ENCODE measurements around the gene IFT20. TPM values are rescaled to one million over a fixed set of nuclear protein-coding genes. Genes with fewer than 3 reads are reported as not detected.

IFT20 gene
- polyA plus RNA-seq, 2 of the 4 experiments (the other 2 are of a cell fraction) = 56.8 to 72.1 TPM

- no peak for ATAC-seq
- WGBS (ENCODE audit: missing lambda C conversion rate) = 45% methylated on average over 1 of the region's 1 CpG
- H3K4me2 ChIP-seq = no peak overlapping the region; the same call in 2 of the 3 replicates
- POLR2A ChIA-PET = interaction anchor here (2.0 kb wide), 1 partner anchor 24 kb away, joined by 6 read pairs; the partner anchor contains the start of gene POLDIP2
- TF ChIP-seq ZNF302 (CRISPR knock-in tag; IDR thresholded peaks at IDR 0.05) = no peak
- no peak for TF ChIP-seq TFCP2L1 (CRISPR knock-in tag; IDR thresholded peaks at IDR 0.05)
- TF ChIP-seq POLR2A (IDR thresholded peaks at IDR 0.05; ENCODE audit: low read length) = no peak
- TF ChIP-seq FOSL2 (IDR thresholded peaks at IDR 0.05) = no peak
- TF ChIP-seq FOSL2 (CRISPR knock-in tag; IDR thresholded peaks at IDR 0.05) = no peak
- TF ChIP-seq SMC3 (IDR thresholded peaks at IDR 0.05) = no peak
- no peak for TF ChIP-seq MAZ (IDR thresholded peaks at IDR 0.05; ENCODE audit: borderline replicate concordance, low read depth, low read length)
- no peak for TF ChIP-seq HEYL (CRISPR knock-in tag; IDR thresholded peaks at IDR 0.05)
- no peaks in the 10 kb centered on the region for H3K9me3 ChIP-seq
- H3K4me1 ChIP-seq = peaks cover 26% of the 10 kb centered on the region
- no peak overlapping the region for H3K4me3 ChIP-seq
- no peak for FAIRE-seq
- H3K27ac ChIP-seq = no peak overlapping the region
- CTCF ChIA-PET = interaction anchor here (0.7 to 7.0 kb wide), 7 partner anchors 13 to 144 kb away, joined by 3 to 39 read pairs (median 4); partner anchors contain the start of gene TMEM97
- DNase-seq (ENCODE audit: low read depth in 1 of 2, low spot score in 1 of 2) = no peak
These were observed 2.1 kb downstream of the IFT20 start for GRCh38 chr17:28333083-28333746.

GRCh38 chr17:28331891-28332420 lies 3.3 kb downstream of the IFT20 start:
- H3K4me2 ChIP-seq = no peak overlapping the region
- no peak for TF ChIP-seq USF2 (IDR thresholded peaks at IDR 0.05)
- no peak for TF ChIP-seq MAZ (IDR thresholded peaks at IDR 0.05; ENCODE audit: borderline replicate concordance, low read depth, low read length)
- TF ChIP-seq TP53 (CRISPR knock-in tag; IDR thresholded peaks at IDR 0.05) = no peak
- no peak for TF ChIP-seq HOXB5 (CRISPR knock-in tag; IDR thresholded peaks at IDR 0.05)
- TF ChIP-seq FOSL2 (IDR thresholded peaks at IDR 0.05) = no peak
- TF ChIP-seq FOSL2 (CRISPR knock-in tag; IDR thresholded peaks at IDR 0.05) = no peak
- TF ChIP-seq RFX5 (IDR thresholded peaks at IDR 0.05) = no peak
- TF ChIP-seq JUNB (IDR thresholded peaks at IDR 0.05) = no peak
- TF ChIP-seq KDM5A (IDR thresholded peaks at IDR 0.05) = no peak
- TF ChIP-seq NPAS2 (CRISPR knock-in tag; IDR thresholded peaks at IDR 0.05; ENCODE audit: borderline replicate concordance) = no peak
- no peak for TF ChIP-seq CEBPB (IDR thresholded peaks at IDR 0.05)
- TF ChIP-seq EP300 (IDR thresholded peaks at IDR 0.05) = no peak
- TF ChIP-seq REST (IDR thresholded peaks at IDR 0.05) = no peak
- TF ChIP-seq FOXS1 (CRISPR knock-in tag; IDR thresholded peaks at IDR 0.05) = no peak
- no peak for TF ChIP-seq MAX (IDR thresholded peaks at IDR 0.05)
- no peak for TF ChIP-seq TFCP2L1 (CRISPR knock-in tag; IDR thresholded peaks at IDR 0.05)
- TF ChIP-seq ZSCAN20 (CRISPR knock-in tag; IDR thresholded peaks at IDR 0.05) = no peak
- FAIRE-seq = no peak
- H3K27ac ChIP-seq = no peak overlapping the region
- no peaks in the 10 kb centered on the region for H3K9me3 ChIP-seq
- peaks cover 16% of the 10 kb centered on the region for H3K4me1 ChIP-seq
- H3K4me3 ChIP-seq = no peak overlapping the region
- CTCF ChIA-PET = interaction anchor here (0.6 to 7.0 kb wide), 4 partner anchors 11 to 114 kb away, joined by 3 to 39 read pairs (median 4); partner anchors contain the start of gene TMEM97
- no peak for DNase-seq (ENCODE audit: low read depth in 1 of 2, low spot score in 1 of 2)
- POLR2A ChIA-PET = interaction anchor here (0.5 kb wide), 1 partner anchor 36 kb away, joined by 3 read pairs; no protein-coding TSS in a partner anchor
- WGBS (ENCODE audit: missing lambda C conversion rate) = 88% methylated on average over 6 of the region's 6 CpGs
- no peak for ATAC-seq
